ENCODE measurements around the gene IGF2.
A peak's percentile ranks its signal among the peaks of the same experiment; 100 is the strongest.
"Not testable (repeated sequence)": the region's sequence is repeated elsewhere in the genome, so short reads cannot be mapped to it uniquely, and the experiment has no call there.

IGF2 gene

GRCh38 chr11:2180347-2180746 is 41.2 kb upstream of the IGF2 start:
- Histone ChIP-seq H3K79me2 (ENCODE audit: control insufficient read depth, insufficient read depth, low read length, poor library complexity) (no peaks in the 10 kb centered on the region), H3K4me1 (ENCODE audit: control insufficient read depth in 1 of 2, insufficient read depth in 2 of 2, low read length in 2 of 2) (no peaks in the 10 kb centered on the region), H2BK5ac (ENCODE audit: low read depth, low read length, poor library complexity) (no peak overlapping the region), H3K27ac (ENCODE audit: low read depth, low read length) (no peak overlapping the region), H3K9me3 (ENCODE audit: insufficient read depth, low read depth, low read length) (peaks cover 4% of the 10 kb centered on the region), H4K12ac (ENCODE audit: low read depth, low read length) (no peak overlapping the region), H2BK12ac (ENCODE audit: low read length) (no peak overlapping the region), H2BK120ac (ENCODE audit: insufficient read depth, low read length, poor library complexity) (no peak overlapping the region), H3K4me2 (ENCODE audit: low read length) (no peak overlapping the region), H4K91ac (ENCODE audit: low read depth, low read length) (no peak overlapping the region), H2AK5ac (ENCODE audit: low read length) (no peak overlapping the region), H3K4ac (ENCODE audit: low read depth, low read length) (no peak overlapping the region), H3K36me3 (ENCODE audit: control insufficient read depth in 1 of 2, insufficient read depth in 2 of 2, low read length in 2 of 2) (no peaks in the 10 kb centered on the region), H3K9ac (ENCODE audit: low read length) (no peak overlapping the region), H3K27me3 (ENCODE audit: insufficient read depth, low read length) (no peaks in the 10 kb centered on the region), H3K18ac (ENCODE audit: low read length) (no peak overlapping the region), H3K14ac (ENCODE audit: low read length) (no peak overlapping the region), H3K79me1 (ENCODE audit: low read length) (no peaks in the 10 kb centered on the region), H3K23ac (ENCODE audit: low read length) (no peak overlapping the region), H4K8ac (ENCODE audit: low read depth, low read length) (no peak overlapping the region), H2AFZ (ENCODE audit: insufficient read depth, low read length, poor library complexity) (no peak overlapping the region), H3K4me3 (ENCODE audit: low read depth, low read length) (no peak overlapping the region)
- DNase-seq, result no peak
- WGBS (ENCODE audit: extremely low coverage, insufficient coverage, insufficient read length), result no CpG with 5 or more reads among the region's 15 CpGs

GRCh38 chr11:2179516-2179915 is 40.3 kb upstream of the IGF2 start:
- H2BK5ac ChIP-seq (ENCODE audit: low read depth, low read length, poor library complexity), result no peak overlapping the region
- H3K4me3 ChIP-seq (ENCODE audit: low read depth, low read length), result no peak overlapping the region
- no peak overlapping the region for H3K4me2 ChIP-seq (ENCODE audit: low read length)
- WGBS (ENCODE audit: extremely low coverage, insufficient coverage, insufficient read length), result no CpG with 5 or more reads among the region's 10 CpGs
- no peak overlapping the region for H2AK5ac ChIP-seq (ENCODE audit: low read length)
- no peak overlapping the region for H3K14ac ChIP-seq (ENCODE audit: low read length)
- DNase-seq, result no peak
- H3K18ac ChIP-seq (ENCODE audit: low read length), result no peak overlapping the region
- no peak overlapping the region for H2AFZ ChIP-seq (ENCODE audit: insufficient read depth, low read length, poor library complexity)
- no peak overlapping the region for H2BK12ac ChIP-seq (ENCODE audit: low read length)
- no peaks in the 10 kb centered on the region for H3K79me1 ChIP-seq (ENCODE audit: low read length)
- no peak overlapping the region for H4K91ac ChIP-seq (ENCODE audit: low read depth, low read length)
- no peak overlapping the region for H2BK120ac ChIP-seq (ENCODE audit: insufficient read depth, low read length, poor library complexity)
- H3K36me3 ChIP-seq (ENCODE audit: control insufficient read depth in 1 of 2, insufficient read depth in 2 of 2, low read length in 2 of 2), result no peaks in the 10 kb centered on the region
- no peaks in the 10 kb centered on the region for H3K27me3 ChIP-seq (ENCODE audit: insufficient read depth, low read length)
- H3K79me2 ChIP-seq (ENCODE audit: control insufficient read depth, insufficient read depth, low read length, poor library complexity), result no peaks in the 10 kb centered on the region
- no peaks in the 10 kb centered on the region for H3K4me1 ChIP-seq (ENCODE audit: control insufficient read depth in 1 of 2, insufficient read depth in 2 of 2, low read length in 2 of 2)
- no peak overlapping the region for H3K23ac ChIP-seq (ENCODE audit: low read length)
- no peak overlapping the region for H3K27ac ChIP-seq (ENCODE audit: low read depth, low read length)
- no peak overlapping the region for H4K12ac ChIP-seq (ENCODE audit: low read depth, low read length)
- H4K8ac ChIP-seq (ENCODE audit: low read depth, low read length), result no peak overlapping the region
- no peak overlapping the region for H3K9ac ChIP-seq (ENCODE audit: low read length)
- peaks cover 4% of the 10 kb centered on the region for H3K9me3 ChIP-seq (ENCODE audit: insufficient read depth, low read depth, low read length)
- H3K4ac ChIP-seq (ENCODE audit: low read depth, low read length), result no peak overlapping the region

- H3K18ac ChIP-seq (ENCODE audit: low read length), result no peak overlapping the region
Observed at GRCh38 chr11:2178906-2179494, 39.8 kb upstream of the IGF2 start.

GRCh38 chr11:2178055-2178773 is 39.0 kb upstream of the IGF2 start:
- H3K9me3 ChIP-seq (ENCODE audit: insufficient read depth, low read depth, low read length); H3K23ac ChIP-seq (ENCODE audit: low read length); H4K91ac ChIP-seq (ENCODE audit: low read depth, low read length); H3K79me2 ChIP-seq (ENCODE audit: control insufficient read depth, insufficient read depth, low read length, poor library complexity); H3K79me1 ChIP-seq (ENCODE audit: low read length); H3K14ac ChIP-seq (ENCODE audit: low read length); H2BK12ac ChIP-seq (ENCODE audit: low read length); H3K27ac ChIP-seq (ENCODE audit: low read depth, low read length); H3K9ac ChIP-seq (ENCODE audit: low read length); DNase-seq; H3K4me1 ChIP-seq (ENCODE audit: control insufficient read depth in 1 of 2, insufficient read depth in 2 of 2, low read length in 2 of 2); H3K36me3 ChIP-seq (ENCODE audit: control insufficient read depth in 1 of 2, insufficient read depth in 2 of 2, low read length in 2 of 2); H3K4ac ChIP-seq (ENCODE audit: low read depth, low read length); H3K18ac ChIP-seq (ENCODE audit: low read length); H2BK120ac ChIP-seq (ENCODE audit: insufficient read depth, low read length, poor library complexity); H2BK5ac ChIP-seq (ENCODE audit: low read depth, low read length, poor library complexity); H3K27me3 ChIP-seq (ENCODE audit: insufficient read depth, low read length); H3K4me3 ChIP-seq (ENCODE audit: low read depth, low read length); H3K4me2 ChIP-seq (ENCODE audit: low read length); H4K8ac ChIP-seq (ENCODE audit: low read depth, low read length); H2AK5ac ChIP-seq (ENCODE audit: low read length); H2AFZ ChIP-seq (ENCODE audit: insufficient read depth, low read length, poor library complexity); H4K12ac ChIP-seq (ENCODE audit: low read depth, low read length): not testable (repeated sequence)
- no CpG with 5 or more reads among the region's 16 CpGs for WGBS (ENCODE audit: extremely low coverage, insufficient coverage, insufficient read length)

More at GRCh38 chr11:2178906-2179494, 39.8 kb upstream of the IGF2 start:
- Histone ChIP-seq H2BK120ac (ENCODE audit: insufficient read depth, low read length, poor library complexity) (no peak overlapping the region), H2BK5ac (ENCODE audit: low read depth, low read length, poor library complexity) (no peak overlapping the region), H3K27me3 (ENCODE audit: insufficient read depth, low read length) (no peaks in the 10 kb centered on the region), H3K27ac (ENCODE audit: low read depth, low read length) (no peak overlapping the region), H3K36me3 (ENCODE audit: control insufficient read depth in 1 of 2, insufficient read depth in 2 of 2, low read length in 2 of 2) (no peaks in the 10 kb centered on the region), H3K4me1 (ENCODE audit: control insufficient read depth in 1 of 2, insufficient read depth in 2 of 2, low read length in 2 of 2) (no peaks in the 10 kb centered on the region), H4K91ac (ENCODE audit: low read depth, low read length) (no peak overlapping the region), H4K12ac (ENCODE audit: low read depth, low read length) (no peak overlapping the region), H3K14ac (ENCODE audit: low read length) (no peak overlapping the region), H3K4me2 (ENCODE audit: low read length) (no peak overlapping the region), H3K23ac (ENCODE audit: low read length) (no peak overlapping the region), H3K9me3 (ENCODE audit: insufficient read depth, low read depth, low read length) (peaks cover 4% of the 10 kb centered on the region), H4K8ac (ENCODE audit: low read depth, low read length) (no peak overlapping the region), H3K4ac (ENCODE audit: low read depth, low read length) (no peak overlapping the region), H2AFZ (ENCODE audit: insufficient read depth, low read length, poor library complexity) (no peak overlapping the region), H3K9ac (ENCODE audit: low read length) (no peak overlapping the region), H3K79me2 (ENCODE audit: control insufficient read depth, insufficient read depth, low read length, poor library complexity) (no peaks in the 10 kb centered on the region), H3K4me3 (ENCODE audit: low read depth, low read length) (no peak overlapping the region), H2BK12ac (ENCODE audit: low read length) (no peak overlapping the region), H3K79me1 (ENCODE audit: low read length) (no peaks in the 10 kb centered on the region), H2AK5ac (ENCODE audit: low read length) (no peak overlapping the region)
- peak; percentile 38 to 43 for DNase-seq
- no CpG with 5 or more reads among the region's 16 CpGs for WGBS (ENCODE audit: extremely low coverage, insufficient coverage, insufficient read length)

All from trophoblast cell (in vitro differentiated cells and primary cell).